Embryonic facial prominence (tissue), 1 donor: ENCODE measurements around the gene CACNA2D2.

Source experiments
- DNase-seq: peaks from one replicate; pipeline ENCODE4 v3.0.0-alpha.2; 2016; ENCODE audit errors: extremely low spot score

The CACNA2D2 gene

DNA sequence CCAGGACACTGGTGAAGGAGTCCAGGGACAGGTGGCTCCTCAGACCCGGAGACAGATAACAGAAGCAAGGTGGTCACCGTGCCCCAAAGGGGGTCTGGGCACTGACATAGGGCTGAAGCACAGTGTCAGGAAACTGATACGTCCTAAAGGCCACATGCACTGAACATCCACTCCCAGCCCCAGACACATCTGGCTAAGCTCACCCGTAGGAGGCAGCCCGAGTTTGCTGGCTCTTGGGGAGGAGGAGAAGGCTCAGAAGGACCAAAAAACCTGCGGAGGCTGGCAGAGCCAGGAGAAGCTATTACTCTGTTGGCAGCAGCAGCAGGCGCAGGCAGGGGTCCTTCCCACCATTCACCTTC is 1.2 kb downstream of the CACNA2D2 start:
- DNase-seq, result no peak

- no peak for DNase-seq
These were observed 7.6 kb downstream of the CACNA2D2 start for GRCh38 chr3:50495609-50496423.

DNA sequence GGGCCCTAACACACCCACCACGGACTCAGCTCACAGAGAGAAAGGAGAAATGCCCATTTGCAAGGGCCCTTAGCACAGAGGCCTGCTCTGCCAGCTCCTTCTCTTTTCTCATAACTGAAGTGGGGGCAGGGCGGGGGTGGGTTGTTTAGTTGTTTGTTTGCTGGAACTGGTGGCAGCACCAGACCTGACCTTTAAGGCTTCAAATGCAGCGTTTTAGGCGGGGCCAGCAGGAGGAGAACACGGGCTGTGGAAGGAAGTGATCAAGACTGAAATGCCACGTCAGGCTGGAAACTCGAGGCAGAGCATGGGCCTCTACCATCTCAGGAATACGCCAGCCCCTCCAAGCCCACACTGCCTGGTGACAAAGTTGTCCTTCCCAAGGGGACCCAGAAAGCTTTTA is 9.3 kb downstream of the CACNA2D2 start:
- no peak for DNase-seq

- no peak for DNase-seq
These were observed 9.8 kb downstream of the CACNA2D2 start for GRCh38 chr3:50493623-50494022.

- DNase-seq, result no peak
These were observed 10.3 kb downstream of the CACNA2D2 start for GRCh38 chr3:50493086-50493485.

DNA sequence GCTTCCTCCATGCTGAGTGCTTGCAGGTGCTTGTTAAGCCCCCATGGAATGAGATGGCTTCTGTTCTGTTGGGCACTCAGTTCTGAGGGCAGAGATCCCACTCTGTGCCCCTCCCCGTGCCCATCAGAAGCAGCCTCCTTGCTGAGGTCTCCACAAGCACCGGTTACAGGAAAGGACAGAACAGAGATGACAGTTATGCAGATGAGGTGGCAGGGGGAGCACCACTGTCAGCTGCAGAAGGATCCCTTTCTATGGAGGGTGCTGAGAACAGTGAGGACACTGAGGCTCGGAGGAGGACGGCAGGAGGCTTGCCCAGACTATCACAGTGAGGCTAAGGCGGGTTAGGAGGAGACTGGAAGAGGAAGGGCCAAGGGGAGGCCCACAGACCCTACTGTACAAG is 12.4 kb downstream of the CACNA2D2 start:
- DNase-seq, result no peak

DNA sequence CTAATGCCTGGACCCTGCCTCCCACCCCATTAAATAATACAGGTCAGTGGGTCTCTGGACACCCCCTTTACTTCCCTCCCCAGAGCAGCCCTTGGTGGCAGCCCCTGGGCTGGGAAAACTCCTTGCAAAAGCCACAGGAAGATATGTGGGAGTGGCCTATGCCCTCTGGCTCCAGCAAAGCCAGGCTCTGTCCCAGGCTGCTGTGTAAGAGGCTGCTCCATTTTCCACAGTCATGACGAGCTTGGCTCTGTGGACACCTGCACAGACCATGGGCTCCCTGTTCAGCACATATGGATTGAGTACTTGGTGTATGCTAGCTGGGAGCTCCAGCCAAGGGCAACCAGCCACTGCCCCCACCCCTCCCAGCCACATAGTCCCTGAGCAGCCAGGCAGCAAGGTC is 13.0 kb downstream of the CACNA2D2 start:
- no peak for DNase-seq

DNA sequence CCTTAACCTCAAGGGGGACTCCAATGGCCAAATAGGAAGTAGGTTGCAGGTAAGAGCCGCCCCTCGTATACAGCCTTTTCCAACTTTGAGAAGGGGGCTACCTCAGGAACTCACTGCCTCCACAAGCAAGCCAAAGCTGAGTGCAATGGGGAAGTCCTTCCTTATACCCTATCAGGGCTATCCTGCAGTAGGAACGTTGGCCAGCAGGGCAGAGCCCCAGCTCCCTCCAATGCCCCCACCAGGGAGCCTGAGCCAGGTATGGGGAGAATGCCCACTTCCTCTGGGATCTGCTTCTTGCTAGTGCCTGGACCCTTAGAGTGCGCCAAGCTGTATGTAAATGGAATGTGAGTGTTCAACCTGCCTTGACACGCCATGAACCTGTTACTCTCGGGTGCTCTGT is 16.3 kb downstream of the CACNA2D2 start:
- DNase-seq, result no peak

GRCh38 chr3:50486219-50486888 is 17.1 kb downstream of the CACNA2D2 start:
- no peak for DNase-seq

- DNase-seq, result no peak
These were observed 18.7 kb downstream of the CACNA2D2 start for GRCh38 chr3:50484722-50485121.

DNA sequence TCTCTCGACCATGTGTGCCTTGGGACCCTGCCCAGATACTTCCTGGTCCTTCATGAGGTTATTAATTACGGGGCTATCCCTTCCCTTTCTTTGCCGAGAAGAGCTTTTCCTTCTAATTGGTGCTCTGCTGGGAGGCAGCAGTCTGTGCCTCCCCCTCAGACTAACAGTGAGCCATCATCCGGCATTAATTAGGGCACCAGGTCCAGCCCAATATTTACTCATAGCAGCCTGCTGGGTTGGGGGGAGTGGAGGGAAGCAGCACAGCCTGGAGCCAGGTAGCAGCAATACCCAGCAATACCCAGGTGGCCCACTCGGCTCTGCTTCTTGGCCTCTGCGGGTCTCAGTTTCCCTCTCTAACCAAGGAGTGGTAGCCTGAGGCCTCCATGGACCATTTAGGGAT is 20.1 kb downstream of the CACNA2D2 start:
- no peak for DNase-seq

DNA sequence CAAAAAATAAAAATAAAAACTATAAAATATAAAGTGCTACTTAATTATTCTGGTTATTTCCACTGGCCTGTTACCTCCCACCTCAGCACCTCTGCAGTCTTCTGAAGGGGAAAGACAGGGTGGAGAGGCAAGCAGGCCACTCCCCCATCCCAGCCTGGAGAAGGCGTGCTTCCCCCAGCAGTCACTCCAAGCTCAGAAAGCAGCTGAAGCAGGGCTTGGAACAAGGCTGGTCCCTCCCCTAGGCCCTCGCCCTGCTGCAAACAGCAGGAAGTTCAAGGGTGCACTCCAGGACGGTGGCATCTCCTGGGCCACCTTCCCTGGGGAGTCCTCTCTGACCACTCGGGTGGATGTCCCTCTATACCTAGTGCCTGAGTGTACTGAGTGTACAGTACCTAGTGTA is 21.4 kb downstream of the CACNA2D2 start:
- DNase-seq, result no peak

GRCh38 chr3:50480471-50480870 is 23.0 kb downstream of the CACNA2D2 start:
- DNase-seq, result no peak

DNA sequence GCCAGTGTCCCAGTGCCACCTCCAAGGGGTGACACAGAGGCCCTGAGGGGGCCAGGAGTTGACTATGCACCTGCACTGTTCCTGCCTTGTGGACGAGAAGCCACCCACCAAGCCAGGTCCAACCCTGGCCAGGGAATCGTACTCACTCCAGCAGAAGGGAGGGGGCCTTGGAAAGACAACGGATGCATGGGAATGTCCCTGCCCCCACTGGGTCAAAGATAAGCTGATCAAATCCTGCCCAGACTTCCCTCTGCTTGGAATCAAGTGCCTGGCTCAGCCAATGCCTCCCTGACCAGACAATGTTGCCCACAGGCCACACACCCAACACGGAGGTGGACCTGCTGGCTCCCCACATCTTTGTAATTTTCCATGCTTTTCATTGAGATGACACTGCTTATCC is 23.9 kb downstream of the CACNA2D2 start:
- no peak for DNase-seq

- DNase-seq, result no peak
These were observed 24.7 kb downstream of the CACNA2D2 start for GRCh38 chr3:50478671-50479260.

DNA sequence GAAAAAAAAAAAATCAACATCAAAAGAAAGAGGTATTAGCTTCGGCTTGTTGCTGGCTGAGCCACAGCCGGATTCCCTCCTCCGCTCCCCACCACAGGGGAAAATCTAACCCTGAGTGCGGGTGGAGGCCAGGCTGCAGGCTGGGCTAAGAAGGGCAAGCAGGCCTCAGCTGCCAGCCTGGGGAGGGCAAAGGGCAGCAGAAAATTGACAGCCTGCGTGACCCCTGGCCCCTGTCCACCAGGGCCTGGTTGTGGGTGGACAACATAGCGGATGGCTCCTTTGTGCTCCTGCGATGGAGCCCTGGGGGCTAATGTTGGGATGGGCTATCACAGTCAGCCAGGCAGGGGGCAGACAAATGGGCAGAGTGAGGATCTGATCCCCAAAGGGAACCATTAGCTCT is 25.4 kb downstream of the CACNA2D2 start:
- DNase-seq, result no peak

DNA sequence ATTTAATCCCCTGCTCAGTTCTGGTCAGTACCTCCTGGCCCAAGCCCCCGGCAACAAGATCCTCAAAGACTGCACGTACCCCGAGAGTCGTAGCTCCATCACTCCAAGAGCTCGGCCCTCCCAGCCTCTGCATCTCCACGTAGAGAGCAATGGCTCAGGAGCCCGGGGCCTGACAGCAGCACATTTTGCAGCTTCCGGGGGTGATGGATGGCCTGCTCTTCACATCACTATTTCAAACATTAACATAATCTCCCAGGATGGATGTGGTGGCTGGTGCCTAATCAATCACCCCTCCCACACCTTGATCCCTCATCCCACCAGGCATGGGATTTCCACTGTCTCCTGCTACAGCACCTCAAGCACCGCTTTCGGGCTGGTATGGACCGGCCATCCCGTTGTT is 28.1 kb downstream of the CACNA2D2 start:
- no peak for DNase-seq

- no peak for DNase-seq
These were observed 28.7 kb downstream of the CACNA2D2 start for GRCh38 chr3:50474717-50475116.

DNA sequence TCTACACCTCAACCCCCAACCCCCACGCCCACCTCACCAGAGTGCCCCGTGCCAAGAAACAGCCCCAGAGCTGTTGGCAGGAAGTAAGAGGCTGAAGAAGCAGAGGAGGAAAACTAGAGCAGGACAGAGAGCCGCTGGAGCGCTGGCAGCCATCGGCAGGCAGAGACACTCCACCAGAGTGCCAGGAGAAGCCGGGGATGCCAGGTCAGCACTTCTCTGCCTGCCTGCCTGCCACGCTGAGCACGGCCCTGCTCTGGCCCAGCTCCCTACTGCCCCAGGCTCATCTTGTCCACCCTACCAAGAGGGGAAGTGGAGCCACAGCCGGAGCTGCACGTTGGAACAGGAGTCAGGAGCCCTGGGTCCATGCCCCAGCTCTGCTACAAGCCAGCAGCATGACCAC is 29.7 kb downstream of the CACNA2D2 start:
- no peak for DNase-seq

- no peak for DNase-seq
These were observed 30.5 kb downstream of the CACNA2D2 start for GRCh38 chr3:50472958-50473357.

DNA sequence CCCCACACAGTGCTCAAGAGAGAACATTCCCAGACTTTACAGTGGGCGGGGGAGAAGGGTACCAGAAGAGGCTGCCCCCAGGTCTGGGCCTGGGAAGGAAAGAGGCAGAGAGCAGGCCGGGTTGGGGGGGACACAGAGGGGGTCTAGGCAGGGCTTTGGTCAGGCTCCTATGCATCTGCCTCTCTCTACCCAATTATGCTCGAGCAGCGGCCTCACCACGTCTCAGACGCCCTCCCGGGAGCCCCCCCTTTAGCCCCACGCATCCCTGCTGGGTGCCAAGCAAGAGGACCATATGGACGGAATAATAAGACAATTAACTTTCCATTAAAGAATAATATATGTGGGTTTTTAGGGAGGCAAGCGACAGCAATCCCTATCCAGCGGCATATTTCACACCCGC is 32.8 kb downstream of the CACNA2D2 start:
- no peak for DNase-seq

GRCh38 chr3:50467919-50468318 is 35.5 kb downstream of the CACNA2D2 start:
- DNase-seq, result no peak

DNA sequence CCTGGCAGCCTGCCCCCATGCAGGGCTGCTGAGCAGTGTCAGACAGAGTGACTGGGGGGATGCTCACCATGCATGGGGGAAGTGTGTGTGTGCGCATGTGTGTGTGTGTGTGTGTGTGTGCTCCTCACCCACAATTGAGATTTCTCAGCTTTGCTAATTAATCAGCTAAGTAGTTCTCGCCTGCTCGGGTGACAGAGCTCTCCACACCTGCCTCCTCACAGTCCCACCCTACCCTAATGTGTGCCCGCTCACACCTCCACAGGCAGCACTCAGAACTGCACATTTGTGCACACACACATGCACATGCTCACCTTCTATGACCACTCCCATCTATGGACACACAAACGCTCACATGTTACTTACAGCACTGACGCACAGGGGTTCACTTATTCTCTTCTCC is 37.3 kb downstream of the CACNA2D2 start:
- no peak for DNase-seq
